HepG2 (cell line): ENCODE data around the gene DALRD3. TPM values are rescaled to one million over a fixed set of nuclear protein-coding genes. Genes with fewer than 3 reads are reported as not detected.
A peak's percentile ranks its signal among the peaks of the same experiment; 100 is the strongest.

Experiments
- ATAC-seq: fragments of 200-7000 bp; cut with Tn5 transposase; 3 replicates; pipeline ENCODE4 v1.9.1; 2020; ENCODE audit warnings: mild to moderate bottlenecking, moderate library complexity
- Bru-seq: library from RNA; stranded (reverse); fragments of 400-500 nt; gene quantifications from one replicate; lab custom pipeline; 2021; lab: Mats Ljungman, UMichigan
- BruChase-seq, 2 experiments: library from RNA; stranded (reverse); fragments of 400-500 nt; gene quantifications; one replicate each; lab custom pipeline; 2021; lab: Mats Ljungman, UMichigan
- BruUV-seq: library from RNA; stranded (reverse); fragments of 400-500 nt; replicated peaks from 2 replicates; lab custom pipeline; 2021; lab: Mats Ljungman, UMichigan
- CTCF ChIA-PET: fragments of 300-600 bp; formaldehyde crosslinking; extraction: SDS; loops from one replicate; lab custom pipeline; 2021; ENCODE audit warnings: low total read pairs, inconsistent platforms, low intra/inter-chr PET ratio; lab: Yijun Ruan, JAX
- POLR2A ChIA-PET: fragments of 350-600 bp; sonication (Branson Sonifier 250); formaldehyde crosslinking; loops from one replicate; lab custom pipeline; 2020; ENCODE audit warnings: antibody characterized with exemption, inconsistent platforms; lab: Yijun Ruan, JAX
- DNase-seq: peaks from one replicate; pipeline ENCODE4 v3.0.0-alpha.2; 2015; ENCODE audit warnings: low spot score
- FAIRE-seq: peaks from 3 replicates; lab custom pipeline; 2011; peaks lifted over from hg19 to GRCh38; lab: Jason Lieb, UNC
- H2AFZ ChIP-seq: one replicate; pipeline ENCODE4 v1.6.1; 2011; ENCODE audit warnings: low read length, inconsistent platforms
- H3K27ac ChIP-seq: fragments of 300-600 bp; 3 replicates; pipeline ENCODE4 v1.8.0; 2011; ENCODE audit warnings: mixed run types, mild to moderate bottlenecking, mixed read lengths, low read length, inconsistent platforms; ENCODE audit not compliant: insufficient read depth; ENCODE audit errors: extremely low read length
- H3K27me3 ChIP-seq, 2 experiments: fragments of 200-600 bp in 1 of 2; 2 replicates in 1 of 2; 3 replicates in 1 of 2; pipeline versions ENCODE4 v1.6.0 to v1.8.0; 2011; ENCODE audit warnings: low read length in 2 of 2, mild to moderate bottlenecking in 2 of 2, moderate library complexity in 2 of 2, inconsistent platforms in 1 of 2; ENCODE audit not compliant: insufficient read depth in 2 of 2, control insufficient read depth in 1 of 2
- H3K36me3 ChIP-seq, 2 experiments: fragments of 200-600 bp in 1 of 2; replicated peaks in 1 of 2; 2 replicates in 1 of 2; 3 replicates in 1 of 2; pipeline versions ENCODE4 v1.5.1 to v1.8.0; 2011; ENCODE audit warnings: low read length in 2 of 2, inconsistent platforms in 1 of 2; ENCODE audit not compliant: insufficient read depth in 2 of 2, control insufficient read depth in 1 of 2
- H3K4me1 ChIP-seq: 2 replicates; pipeline ENCODE4 v1.5.1; 2012; ENCODE audit warnings: low read length, inconsistent platforms; ENCODE audit not compliant: insufficient read depth
- H3K4me2 ChIP-seq: 2 replicates; pipeline ENCODE4 v1.6.0; 2011; ENCODE audit warnings: low read depth, low read length, inconsistent platforms
- H3K4me3 ChIP-seq, 3 experiments: fragments of 200-600 bp in 1 of 3; sonication (generic), shearing (Covaris generic) in 1 of 3; replicated peaks in 1 of 3; 2 replicates each; pipeline ENCODE4 v1.5.1; 2011 to 2016; ENCODE audit warnings: low read length in 3 of 3, inconsistent platforms in 2 of 3, low read depth in 2 of 3, mild to moderate bottlenecking in 2 of 3, control low read depth in 1 of 3, mixed read lengths in 1 of 3; ENCODE audit not compliant: insufficient read depth in 1 of 3
- H3K79me2 ChIP-seq: one replicate; pipeline ENCODE4 v1.6.1; 2011; ENCODE audit warnings: low read length, inconsistent platforms; ENCODE audit not compliant: insufficient read depth
- H3K9ac ChIP-seq: 2 replicates; pipeline ENCODE4 v1.6.0; 2011; ENCODE audit warnings: mild to moderate bottlenecking, low read depth, low read length, inconsistent platforms; ENCODE audit not compliant: insufficient read depth
- H3K9me3 ChIP-seq: 2 replicates; pipeline ENCODE4 v1.5.1; 2012; ENCODE audit warnings: mild to moderate bottlenecking, low read length
- H4K20me1 ChIP-seq: 2 replicates; pipeline ENCODE4 v1.6.0; 2011; ENCODE audit warnings: inconsistent platforms, mild to moderate bottlenecking, low read length, moderate library complexity; ENCODE audit not compliant: insufficient read depth
- ATF3 ChIP-seq: sonication (generic); formaldehyde crosslinking; IDR thresholded peaks from 2 replicates; pipeline ENCODE4 v1.4.0; 2020; ENCODE audit warnings: missing genetic modification reagents
- CBX5 ChIP-seq: sonication (generic); formaldehyde crosslinking; IDR thresholded peaks from 2 replicates; pipeline ENCODE4 v1.4.0; 2020; ENCODE audit warnings: missing genetic modification reagents, borderline replicate concordance
- DNMT1 ChIP-seq: sonication (generic); formaldehyde crosslinking; IDR thresholded peaks from 2 replicates; pipeline ENCODE4 v1.5.1; 2020; ENCODE audit warnings: mild to moderate bottlenecking, missing genetic modification reagents
- GATAD2A ChIP-seq: IDR thresholded peaks from 2 replicates; pipeline ENCODE4 v1.6.1; 2016
- GPBP1L1 ChIP-seq: sonication (generic); formaldehyde crosslinking; IDR thresholded peaks from 2 replicates; pipeline ENCODE4 v1.5.0; 2020; ENCODE audit warnings: mild to moderate bottlenecking, missing genetic modification reagents
- HOXA3 ChIP-seq: sonication (generic); formaldehyde crosslinking; IDR thresholded peaks from 2 replicates; pipeline ENCODE4 v1.5.0; 2020; ENCODE audit warnings: missing genetic modification reagents
- HOXD1 ChIP-seq: sonication (generic); formaldehyde crosslinking; IDR thresholded peaks from 2 replicates; pipeline ENCODE4 v1.5.0; 2020; ENCODE audit warnings: missing genetic modification reagents
- MXI1 ChIP-seq: IDR thresholded peaks from 3 replicates; pipeline ENCODE4 v1.6.1; 2012; ENCODE audit warnings: low read depth, low read length, inconsistent platforms, borderline replicate concordance
- PHF8 ChIP-seq: sonication (generic); formaldehyde crosslinking; IDR thresholded peaks from 2 replicates; pipeline ENCODE4 v1.5.0; 2020; ENCODE audit warnings: missing genetic modification reagents
- SRSF1 ChIP-seq: fragments of 200-400 bp; formaldehyde crosslinking; optimal IDR thresholded peaks from 2 replicates; pipeline ENCODE3; 2017; ENCODE audit warnings: mild to moderate bottlenecking, low read depth, low read length, moderate library complexity
- ZFX ChIP-seq: sonication (generic); formaldehyde crosslinking; IDR thresholded peaks from 2 replicates; pipeline ENCODE4 v1.4.0; 2020; ENCODE audit warnings: mild to moderate bottlenecking, low read depth, missing genetic modification reagents, moderate library complexity
- ZNF280B ChIP-seq: sonication (generic); formaldehyde crosslinking; IDR thresholded peaks from 2 replicates; pipeline ENCODE4 v1.5.0; 2020; ENCODE audit warnings: missing genetic modification reagents, mild to moderate bottlenecking, borderline replicate concordance
- ZNF343 ChIP-seq: sonication (generic); formaldehyde crosslinking; IDR thresholded peaks from 2 replicates; pipeline ENCODE4 v1.4.0; 2020; ENCODE audit warnings: mild to moderate bottlenecking, missing genetic modification reagents
- WGBS: methylation state at CpG from one replicate; pipeline ENCODE4 v1.1.6; 2017; ENCODE audit warnings: low lambda C conversion rate; 5-methylcytosine and 5-hydroxymethylcytosine counted together
- in situ Hi-C: cut with HindIII; loops from 2 replicates; pipeline ENCODE4 v1.10.0; 2017; ENCODE audit warnings: low pct_unique_long_range_greater_than_20kb; ENCODE audit not compliant: extremely low pct_ligation_motif_present
- intact Hi-C: fragments of 100-400 bp; cut with micrococcal nuclease; formaldehyde crosslinking; loops from one replicate; pipeline ENCODE4 v1.10.0; 2022; ENCODE audit not compliant: unreplicated experiment
- long read RNA-seq, 2 experiments: library from RNA in 1 of 2; library from polyadenylated mRNA in 1 of 2; stranded (forward) in 1 of 2; unstranded in 1 of 2; transcript quantifications; one replicate each; pipeline ENCODE4 v2.0.0, GENCODE V29; 2019 to 2022
- polyA minus RNA-seq, 3 experiments: library from RNA; depleted of rRNA, polyadenylated mRNA; stranded (reverse); fragments of >200 nt; gene quantifications; 2 replicates each; pipeline ENCODE4 v1.2.3, GENCODE V29; 2011; ENCODE audit warnings: low replicate concordance in 1 of 3
- polyA plus RNA-seq, 8 experiments: library from polyadenylated mRNA; depleted of rRNA in 3 of 8; stranded (reverse) in 7 of 8; unstranded in 1 of 8; fragments of >200 nt; fragmentation: Illumina TruSeq in 4 of 8; extraction: Trizol in 4 of 8; gene quantifications; 2 replicates each; pipeline versions ENCODE4 v1.2.1 to v1.2.3, GENCODE V29; 2011 to 2016; ENCODE audit warnings: low read depth in 4 of 8, missing spikeins in 1 of 8, mixed read lengths in 1 of 8; ENCODE audit not compliant: insufficient read depth in 1 of 8
- total RNA-seq, 5 experiments: library from RNA; depleted of rRNA; stranded (reverse); fragments of >200 nt; fragmentation: Illumina TruSeq; extraction: Trizol; gene quantifications; 2 replicates each; pipeline ENCODE4 v1.2.3, GENCODE V29; 2016; ENCODE audit warnings: low read depth in 1 of 5

DALRD3 gene, protein sequence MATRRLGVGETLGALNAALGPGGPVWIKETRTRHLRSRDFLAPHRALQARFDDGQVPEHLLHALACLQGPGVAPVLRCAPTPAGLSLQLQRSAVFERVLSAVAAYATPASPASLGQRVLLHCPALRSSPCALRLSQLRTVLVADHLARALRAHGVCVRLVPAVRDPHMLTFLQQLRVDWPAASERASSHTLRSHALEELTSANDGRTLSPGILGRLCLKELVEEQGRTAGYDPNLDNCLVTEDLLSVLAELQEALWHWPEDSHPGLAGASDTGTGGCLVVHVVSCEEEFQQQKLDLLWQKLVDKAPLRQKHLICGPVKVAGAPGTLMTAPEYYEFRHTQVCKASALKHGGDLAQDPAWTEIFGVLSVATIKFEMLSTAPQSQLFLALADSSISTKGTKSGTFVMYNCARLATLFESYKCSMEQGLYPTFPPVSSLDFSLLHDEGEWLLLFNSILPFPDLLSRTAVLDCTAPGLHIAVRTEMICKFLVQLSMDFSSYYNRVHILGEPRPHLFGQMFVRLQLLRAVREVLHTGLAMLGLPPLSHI
- total RNA-seq (2016; rRNA removed; fragmentation: Illumina TruSeq; extraction: Trizol): 18.3 and 19.9 TPM in 2 replicates
- total RNA-seq (2016; cell fraction: cytosol; rRNA removed; fragmentation: Illumina TruSeq; extraction: Trizol; ENCODE audit: low read depth): 8.0 and 9.1 TPM in 2 replicates
- total RNA-seq (2016; cell fraction: insoluble cytoplasmic fraction; rRNA removed; fragmentation: Illumina TruSeq; extraction: Trizol): 17.2 and 17.7 TPM in 2 replicates
- total RNA-seq (2016; cell fraction: membrane; rRNA removed; fragmentation: Illumina TruSeq; extraction: Trizol): 13.3 and 16.1 TPM in 2 replicates
- 12.3 and 12.5 TPM in 2 replicates for total RNA-seq (2016; cell fraction: nucleus; rRNA removed; fragmentation: Illumina TruSeq; extraction: Trizol)
- polyA plus RNA-seq (2011; rRNA removed): 31.7 and 36.5 TPM in 2 replicates
- polyA plus RNA-seq (2011; cell fraction: cytosol; rRNA removed): 28.5 and 42.5 TPM in 2 replicates
- 69.2 and 85.2 TPM in 2 replicates for polyA plus RNA-seq (2011; cell fraction: nucleus; rRNA removed)
- 10.7 and 12.1 TPM in 2 replicates for polyA plus RNA-seq (2012)
- polyA plus RNA-seq (2016; cell fraction: cytosol; fragmentation: Illumina TruSeq; extraction: Trizol; ENCODE audit: low read depth): 6.0 and 7.7 TPM in 2 replicates
- 16.3 and 17.2 TPM in 2 replicates for polyA plus RNA-seq (2016; cell fraction: insoluble cytoplasmic fraction; fragmentation: Illumina TruSeq; extraction: Trizol; ENCODE audit: low read depth)
- polyA plus RNA-seq (2016; cell fraction: membrane; fragmentation: Illumina TruSeq; extraction: Trizol; ENCODE audit: low read depth): 10.6 and 11.7 TPM in 2 replicates
- 23.7 and 24.6 TPM in 2 replicates for polyA plus RNA-seq (2016; cell fraction: nucleus; fragmentation: Illumina TruSeq; extraction: Trizol; ENCODE audit: insufficient read depth, low read depth)
- 62.8 and 69.7 TPM in 2 replicates for polyA minus RNA-seq (2011; rRNA and poly(A)+ RNA removed; ENCODE audit: low replicate concordance)
- polyA minus RNA-seq (2011; cell fraction: cytosol; rRNA and poly(A)+ RNA removed): 9.5 and 20.9 TPM in 2 replicates
- polyA minus RNA-seq (2011; cell fraction: nucleus; rRNA and poly(A)+ RNA removed): 11.2 and 17.4 TPM in 2 replicates
- Bru-seq, nascent RNA: percentile 55 among the genes with signal in this experiment
- percentile 51 among the genes with signal in this experiment for BruChase-seq, experiment 1, labeled RNA remaining after a 6-hour chase
- BruChase-seq, experiment 2, labeled RNA remaining after a 2-hour chase: percentile 45 among the genes with signal in this experiment
- long read RNA-seq, experiment 1, transcript DALRD3-202 (12 exons, 1,739 nt): major isoform, 9 of 23 reads
- long read RNA-seq, experiment 1, partial matches to known transcripts: 6 of 23 reads
- long read RNA-seq, experiment 1, other reads (novel, unspliced or antisense): 7 of 23 reads
- long read RNA-seq, experiment 2, transcript DALRD3-202 (12 exons, 1,739 nt): major isoform, 15 of 37 reads
- long read RNA-seq, experiment 2, partial matches to known transcripts: 11 of 37 reads
- long read RNA-seq, experiment 2, other reads (novel, unspliced or antisense): 7 of 37 reads

DNA sequence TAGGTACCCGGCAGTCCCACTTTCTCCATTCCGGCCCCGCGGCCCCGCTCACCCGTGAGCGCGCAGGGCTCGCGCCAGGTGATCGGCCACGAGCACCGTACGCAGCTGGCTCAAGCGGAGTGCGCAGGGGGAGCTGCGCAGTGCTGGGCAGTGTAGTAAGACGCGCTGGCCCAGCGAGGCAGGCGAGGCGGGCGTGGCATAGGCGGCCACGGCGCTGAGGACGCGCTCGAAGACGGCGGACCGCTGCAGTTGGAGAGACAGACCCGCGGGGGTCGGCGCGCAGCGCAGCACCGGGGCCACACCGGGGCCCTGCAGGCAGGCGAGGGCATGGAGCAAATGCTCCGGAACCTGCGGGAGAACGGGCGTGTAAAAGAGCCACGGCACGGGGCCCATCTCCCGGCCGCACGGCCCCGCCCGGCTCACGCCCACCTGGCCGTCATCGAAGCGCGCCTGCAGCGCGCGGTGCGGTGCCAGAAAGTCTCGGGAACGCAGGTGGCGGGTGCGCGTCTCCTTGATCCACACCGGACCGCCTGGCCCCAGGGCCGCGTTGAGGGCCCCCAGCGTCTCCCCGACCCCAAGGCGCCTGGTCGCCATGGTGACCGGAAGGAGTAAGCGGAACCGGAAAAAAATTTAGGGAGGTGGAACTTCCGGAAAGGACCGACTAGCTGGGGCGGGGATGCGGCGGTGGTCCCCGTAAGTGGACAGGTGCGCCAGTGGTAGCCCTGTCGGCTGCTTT lies at the start of gene DALRD3:
TSS of gene DALRD3 (minus strand) at position 610 of the 736 bp plus-strand sequence. CDS start at position 594, 16 bp downstream.
- WGBS: 0% methylated on average over 17 of the region's 85 CpGs
- TF ChIP-seq GATAD2A (CRISPR knock-in tag) (no peak), ZNF280B (CRISPR knock-in tag) (no peak), ZNF343 (CRISPR knock-in tag) (peak; percentile 77), GPBP1L1 (CRISPR knock-in tag) (no peak), ZFX (peak; percentile 82), MXI1 (peak; percentile 65; the same call in 2 of the 3 replicates), HOXA3 (CRISPR knock-in tag) (peak; percentile 71), HOXD1 (CRISPR knock-in tag) (no peak), SRSF1 (peak; percentile 29), PHF8 (CRISPR knock-in tag) (peak; percentile 60), CBX5 (CRISPR knock-in tag) (no peak), DNMT1 (CRISPR knock-in tag) (no peak), ATF3 (CRISPR knock-in tag) (no peak)

More for the DNA sequence above, at the start of gene DALRD3:
- Histone ChIP-seq H3K4me1 (peaks cover 28% of the 10 kb centered on the region), H3K9me3 (no peaks in the 10 kb centered on the region), H3K4me3 (peak within 1 kb of the TSS; percentile 68 to 96 (median 84)), H3K36me3 (peaks cover 11 to 30% of the 10 kb centered on the region in 2 experiments), H2AFZ (no peak within 1 kb of the TSS), H4K20me1 (peaks cover 15% of the 10 kb centered on the region; the same call in 1 of the 2 replicates), H3K4me2 (peak within 1 kb of the TSS; percentile 89), H3K27me3 (no peaks in the 10 kb centered on the region; a peak in 1 of 5 replicates), H3K9ac (peak within 1 kb of the TSS; percentile 73), H3K27ac (peak within 1 kb of the TSS; percentile 55), H3K79me2 (peaks cover 24% of the 10 kb centered on the region)
- no TSS peak for BruUV-seq
- no peak for FAIRE-seq
- intact Hi-C loops: no loop called here
- ChIA-PET POLR2A (interaction anchor here (2.0 to 11.1 kb wide), 3 partner anchors 9 to 76 kb away, joined by 10 to 280 read pairs (median 10); partner anchors contain the start of genes IMPDH2, QRICH1 and WDR6), CTCF (no interaction called here)
- peak; percentile 29 for ATAC-seq
- peak; percentile 72 for DNase-seq
- in situ Hi-C loops: no loop called here
